Hypothalamus (tissue), 51 donors: ENCODE results near the gene ANKS3.

Experiments
- DNase-seq, 51 donors: peaks; one replicate each; lab custom pipeline; 2025; lab: John Stamatoyannopoulos, UW

Gene ANKS3

GRCh38 chr16:4686497-4687210, 47.4 kb downstream of the ANKS3 start:
- DNase-seq: no peak

DNA sequence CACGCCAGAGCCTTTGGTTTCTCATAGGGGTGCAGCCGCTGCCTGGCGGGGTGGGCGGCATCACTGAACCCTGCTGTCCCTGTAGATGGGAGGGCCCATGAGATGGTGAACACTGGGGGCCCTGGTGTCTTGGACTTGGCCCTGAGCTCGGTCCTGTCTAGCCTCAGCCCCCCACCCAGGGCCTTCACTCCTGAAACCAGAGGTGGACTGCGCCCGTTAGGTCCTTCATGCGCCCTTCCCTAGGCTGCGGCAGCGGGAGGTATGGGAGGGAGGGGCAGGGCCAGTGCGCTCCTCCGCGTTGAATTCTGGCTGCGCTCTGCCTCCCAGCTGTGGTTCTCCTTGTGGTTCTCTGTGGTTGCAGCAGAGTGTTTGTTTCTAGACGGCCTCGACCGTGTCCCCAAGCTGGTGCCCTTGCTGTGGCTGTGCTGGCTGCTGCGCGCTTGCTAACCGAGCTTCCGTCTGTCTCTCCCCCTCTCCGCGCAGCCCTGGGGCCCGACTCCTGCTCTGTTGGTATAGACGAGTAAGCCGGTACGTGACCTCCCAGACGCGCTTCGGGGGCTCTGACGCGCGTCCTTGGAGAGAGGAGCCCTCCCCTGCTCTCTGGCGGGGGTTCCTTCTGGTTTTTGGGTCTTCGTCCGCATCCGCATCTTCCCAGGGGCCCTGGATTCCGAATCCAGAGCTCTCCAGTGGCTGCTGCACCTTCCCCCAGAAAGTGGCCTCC, 48.1 kb downstream of the ANKS3 start:
- DNase-seq: no peak

DNA sequence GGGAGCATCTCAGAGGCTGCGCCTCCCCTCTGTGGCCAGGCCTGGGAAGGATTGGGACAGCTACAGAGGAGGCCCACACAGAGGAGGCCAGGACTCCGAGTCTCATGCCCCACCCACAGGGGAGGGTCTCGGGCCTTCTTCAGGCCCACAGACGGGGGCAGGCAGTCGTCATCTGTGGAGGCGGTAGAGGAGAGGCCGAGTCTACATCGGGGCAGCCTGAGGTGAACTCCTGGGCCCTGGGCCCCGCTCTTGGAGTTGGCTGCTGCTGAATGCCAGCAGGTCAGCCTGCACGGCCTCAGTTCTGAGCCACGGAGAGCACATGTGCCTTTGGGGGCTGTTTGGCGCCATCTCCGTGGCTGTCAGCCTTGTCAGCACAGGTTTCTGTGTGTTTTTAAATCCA, 48.8 kb downstream of the ANKS3 start:
- DNase-seq: peak in 8 of 51 donors; percentile 16 to 58 (median 39)

- no peak for DNase-seq
These were observed 49.3 kb downstream of the ANKS3 start for GRCh38 chr16:4684763-4685162.

DNA sequence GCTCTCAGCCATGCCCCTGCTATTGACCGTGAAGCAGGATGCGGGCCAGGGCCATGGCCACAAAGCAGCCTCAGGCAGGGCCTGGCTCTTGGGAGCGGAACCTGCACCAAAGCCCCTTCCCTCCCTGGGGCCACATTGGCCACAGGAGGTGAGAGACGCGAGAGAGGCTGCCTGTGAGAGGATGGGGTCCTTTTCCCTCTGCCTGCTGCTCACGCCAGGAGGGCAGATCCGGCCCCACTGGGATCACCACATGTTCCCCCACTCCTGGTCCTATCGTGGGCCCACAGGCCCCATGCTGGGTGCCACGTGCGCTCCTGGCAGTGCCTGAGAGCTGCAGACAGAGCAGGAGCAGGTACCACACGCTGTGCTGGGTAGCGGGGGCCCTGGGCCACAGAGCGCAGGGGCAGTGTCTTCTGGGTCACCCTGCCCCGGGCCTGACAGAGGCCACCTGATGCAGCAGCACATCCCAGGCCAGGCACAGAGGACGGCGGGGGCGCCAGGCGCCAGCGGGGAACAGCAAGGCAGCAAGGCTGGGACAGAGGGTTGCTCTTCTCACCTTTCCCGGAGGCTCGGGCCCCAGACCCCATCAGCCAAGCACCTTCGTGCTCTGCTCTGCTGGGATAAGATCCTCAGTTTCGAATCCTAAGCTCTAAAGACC, 49.9 kb downstream of the ANKS3 start:
- peak in 2 of 51 donors; percentile 13 to 16 for DNase-seq

GRCh38 chr16:4683255-4684057, 50.6 kb downstream of the ANKS3 start:
- no peak for DNase-seq

GRCh38 chr16:4682616-4683254, 51.3 kb downstream of the ANKS3 start:
- DNase-seq: peak in 36 of 51 donors; percentile 4 to 75 (median 39)

- DNase-seq: no peak
These were observed 51.9 kb downstream of the ANKS3 start for GRCh38 chr16:4682084-4682591.

GRCh38 chr16:4681471-4682083, 52.5 kb downstream of the ANKS3 start:
- DNase-seq: no peak

DNA sequence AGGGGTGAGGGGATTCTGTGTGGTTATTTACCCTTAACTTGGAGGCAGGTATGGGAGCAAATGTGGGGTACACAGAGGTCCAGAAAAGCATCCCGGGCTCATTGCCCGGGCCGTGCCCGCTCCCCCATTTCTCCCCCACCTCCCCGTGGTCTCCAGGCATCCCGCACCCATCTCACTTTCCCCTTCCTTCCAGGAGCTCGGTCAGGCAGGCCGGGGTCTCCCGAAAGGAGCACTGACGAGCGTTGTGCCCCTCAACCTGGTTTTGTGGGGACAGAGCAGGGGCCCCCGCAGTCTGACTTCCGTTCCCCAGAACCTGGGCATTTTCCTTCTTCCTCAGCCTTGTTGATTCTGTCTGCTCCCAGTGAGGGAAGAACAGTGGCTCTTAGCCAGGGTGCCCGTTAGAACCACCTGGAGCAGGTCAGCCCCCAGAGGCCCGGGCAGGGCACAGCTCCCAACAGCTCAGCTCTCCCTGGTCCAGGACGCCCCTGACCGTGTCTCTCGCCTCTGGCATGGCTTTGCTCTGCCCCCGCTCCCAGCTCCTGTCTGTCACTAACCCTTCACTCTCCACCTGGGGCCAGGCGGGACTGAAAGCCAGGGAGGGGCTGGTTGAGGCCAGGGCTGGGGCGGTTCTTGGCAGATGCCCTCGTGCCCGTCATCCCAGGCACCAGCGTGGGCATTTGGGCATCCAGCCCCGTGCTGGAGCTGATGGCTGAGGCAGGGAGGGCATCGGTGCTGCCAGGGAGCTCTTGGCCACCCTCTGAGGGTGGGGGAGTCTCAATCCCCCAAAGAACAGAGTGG, 53.2 kb downstream of the ANKS3 start:
- DNase-seq: peak in 1 of 51 donors; percentile 31

DNA sequence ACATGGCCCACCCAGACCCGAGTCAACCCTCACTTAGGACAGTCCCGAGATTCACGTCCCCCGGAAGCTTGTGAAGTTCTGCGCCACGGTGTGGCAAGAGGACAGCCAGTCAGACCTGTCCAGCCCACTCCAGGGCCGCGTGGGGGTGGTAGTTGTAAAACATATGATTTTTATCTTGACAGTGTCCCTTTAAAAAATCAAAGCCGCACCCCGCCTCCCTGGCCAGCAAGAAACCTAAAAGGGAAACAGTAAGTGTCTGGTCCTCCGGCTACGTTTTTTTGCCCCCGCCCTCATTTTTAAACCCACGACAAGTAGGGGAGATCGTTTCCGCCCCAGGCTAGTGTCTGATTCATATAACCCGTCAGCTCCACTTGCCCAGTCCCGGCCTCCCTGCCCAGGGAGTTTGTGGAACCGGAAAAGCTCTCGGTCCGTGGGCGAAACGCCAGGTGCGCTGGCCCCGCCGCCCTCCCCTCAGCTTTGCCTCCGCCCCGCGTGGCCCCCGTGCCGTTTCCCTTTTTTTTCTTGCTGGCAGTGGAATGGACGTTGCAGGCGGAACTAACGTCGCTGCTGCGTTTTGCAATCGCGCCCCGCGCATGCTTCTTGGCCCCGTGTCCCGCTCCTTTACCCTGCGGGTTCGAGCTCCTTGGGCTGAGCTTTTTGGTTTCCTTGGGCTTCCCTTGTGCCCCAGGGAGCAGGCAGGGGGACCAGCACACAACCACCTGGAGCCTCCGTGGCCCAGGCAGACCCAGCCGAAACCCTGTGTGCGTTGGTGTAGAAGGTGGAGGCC, 54.0 kb downstream of the ANKS3 start:
- DNase-seq: peak in 23 of 51 donors; percentile 6 to 67 (median 37)

- DNase-seq: no peak
These were observed 54.8 kb downstream of the ANKS3 start for GRCh38 chr16:4679156-4679849.

GRCh38 chr16:4678596-4678995, 55.5 kb downstream of the ANKS3 start:
- no peak for DNase-seq

DNA sequence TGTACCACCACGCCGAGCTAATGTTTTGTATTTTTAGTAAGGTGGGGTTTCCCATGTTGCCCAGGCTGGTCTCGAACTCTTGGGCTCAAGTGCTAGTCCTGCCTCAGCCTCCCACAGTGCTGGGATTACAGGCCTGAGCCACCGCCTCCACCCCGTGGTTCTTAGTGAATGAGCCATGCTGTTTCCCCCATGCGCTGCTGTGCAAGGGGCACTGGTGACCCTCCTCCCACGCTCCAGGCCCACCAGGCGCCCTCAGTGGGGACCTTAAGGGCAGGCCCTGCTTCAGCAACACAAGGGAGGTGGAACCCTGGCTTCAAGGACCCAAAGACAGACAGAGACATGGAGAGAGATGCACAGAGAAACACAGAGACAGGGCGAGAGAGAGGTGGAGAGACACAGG, 56.1 kb downstream of the ANKS3 start:
- no peak for DNase-seq

DNA sequence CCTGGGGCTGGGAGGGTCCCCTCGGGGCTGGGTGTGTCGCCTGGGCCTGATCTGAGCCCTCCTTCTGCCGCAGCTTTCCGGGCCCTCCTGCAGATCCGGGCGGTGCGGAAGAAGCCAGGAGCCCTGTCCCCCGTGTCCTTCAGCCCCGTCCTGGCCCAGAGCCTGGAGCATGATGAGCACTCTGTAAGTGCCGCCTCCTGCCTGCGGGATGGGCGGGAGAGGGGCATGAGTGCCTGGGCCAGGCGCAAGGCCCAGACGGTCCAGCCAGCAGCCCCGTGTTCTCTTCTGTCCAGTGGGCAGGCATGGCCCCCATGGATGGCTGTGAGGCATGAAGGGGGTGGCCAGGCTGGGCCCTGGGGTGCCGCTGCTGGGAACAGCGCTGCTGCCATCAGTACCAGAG, 56.7 kb downstream of the ANKS3 start:
- peak in 24 of 51 donors; percentile 6 to 70 (median 34) for DNase-seq

GRCh38 chr16:4676831-4677230, 57.2 kb downstream of the ANKS3 start:
- DNase-seq: no peak
